NOMO-1 (cell line): ENCODE measurements around the gene ARID5B.
"Not testable (repeated sequence)": the region's sequence is repeated elsewhere in the genome, so short reads cannot be mapped to it uniquely, and the experiment has no call there.

ENCODE experiments used
- DNase-seq, 2 experiments: peaks; one replicate each; lab custom pipeline; 2025; ENCODE audit not compliant: unreplicated experiment in 2 of 2; lab: John Stamatoyannopoulos, UW

Gene ARID5B

GRCh38 chr10:61963669-61964058, 62.2 kb downstream of the ARID5B start:
- DNase-seq, result no peak

- DNase-seq, result no peak
Measured at GRCh38 chr10:61964059-61964709, 62.7 kb downstream of the ARID5B start.

- DNase-seq, result no peak
Measured at GRCh38 chr10:61964949-61965702, 63.6 kb downstream of the ARID5B start.

GRCh38 chr10:61965703-61966395, 64.3 kb downstream of the ARID5B start:
- DNase-seq, result peak in 1 of 2 experiments; percentile 12

- DNase-seq, result no peak
Measured at GRCh38 chr10:61967298-61967697, 65.8 kb downstream of the ARID5B start.

GRCh38 chr10:61970182-61971002, 68.9 kb downstream of the ARID5B start:
- DNase-seq, result no peak

- DNase-seq, result no peak
Measured at GRCh38 chr10:61971003-61971325, 69.5 kb downstream of the ARID5B start.

GRCh38 chr10:61973169-61973568, 71.7 kb downstream of the ARID5B start:
- no peak for DNase-seq

- no peak for DNase-seq
Measured at GRCh38 chr10:61973906-61974305, 72.4 kb downstream of the ARID5B start.

GRCh38 chr10:61974601-61975390, 73.3 kb downstream of the ARID5B start:
- peak in 1 of 2 experiments; percentile 3 for DNase-seq

GRCh38 chr10:61975391-61975932, 74.0 kb downstream of the ARID5B start:
- DNase-seq, result peak; percentile 40 to 44

- DNase-seq, result not testable (repeated sequence)
Measured at GRCh38 chr10:61976951-61977721, 75.6 kb downstream of the ARID5B start.

- DNase-seq, result peak; percentile 17 to 28
Measured at GRCh38 chr10:61978965-61979364, 77.5 kb downstream of the ARID5B start.

- no peak for DNase-seq
Measured at GRCh38 chr10:61981460-61981859, 80.0 kb downstream of the ARID5B start.

GRCh38 chr10:61983255-61983654, 81.8 kb downstream of the ARID5B start:
- DNase-seq, result no peak

GRCh38 chr10:61984803-61985418, 83.4 kb downstream of the ARID5B start:
- no peak for DNase-seq

- no peak for DNase-seq
Measured at GRCh38 chr10:61985715-61986114, 84.2 kb downstream of the ARID5B start.

GRCh38 chr10:61986382-61986781, 84.9 kb downstream of the ARID5B start:
- no peak for DNase-seq
